ENCODE measurements around the gene PLCB3. TPM values are rescaled to one million over a fixed set of nuclear protein-coding genes. Genes with fewer than 3 reads are reported as not detected.
A peak's percentile ranks its signal among the peaks of the same experiment; 100 is the strongest.

PLCB3 gene
- total RNA-seq, 2 donors from 2014 or later = 10.4 to 13.7 TPM

DNA sequence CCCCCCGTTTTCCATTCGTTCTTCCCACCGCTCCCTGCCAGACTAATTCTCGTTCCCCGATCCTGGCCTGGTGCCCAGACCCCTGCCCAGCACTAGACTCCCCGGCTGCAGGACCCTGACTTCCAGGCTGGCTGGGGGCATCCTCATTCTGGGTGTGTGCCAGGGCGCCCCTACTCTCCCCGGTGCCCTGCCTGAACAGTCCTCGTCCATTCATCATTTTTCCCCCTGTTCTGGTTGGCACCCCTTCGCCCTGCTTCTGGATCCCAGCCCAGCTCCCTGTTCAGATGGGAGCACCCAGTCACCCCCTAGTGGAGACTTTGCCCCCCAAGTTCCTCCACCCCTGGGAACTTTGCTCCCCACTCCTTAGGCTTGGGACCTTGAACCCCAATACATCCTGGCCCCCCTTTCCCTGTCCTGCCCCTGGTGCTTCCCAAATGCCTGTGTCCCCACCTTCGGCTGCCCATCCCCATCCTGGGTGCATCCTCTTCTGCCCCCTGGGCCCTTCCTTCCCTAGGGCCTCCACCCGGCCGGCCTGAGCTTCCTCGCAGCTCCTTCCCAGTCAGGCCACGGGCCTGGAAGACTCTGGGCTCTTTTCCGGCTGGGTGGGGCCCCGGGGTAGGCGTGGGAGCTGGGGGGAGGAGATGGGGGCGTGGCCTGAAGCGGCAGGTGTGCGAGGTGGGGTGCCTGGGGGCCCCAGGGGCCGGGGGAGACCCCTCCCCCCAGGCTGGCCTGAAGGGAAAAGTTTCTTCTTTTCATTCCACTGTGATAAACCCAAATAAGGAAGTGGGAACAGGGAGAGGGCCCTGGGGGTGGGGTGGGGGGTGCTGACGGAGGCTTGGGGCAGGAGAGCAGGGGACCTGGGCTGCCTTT is 908 bp downstream of the PLCB3 start:
- DNase-seq (ENCODE audit: low spot score in 2 of 2) (no peak), ATAC-seq (peak in 1 of 2 donors; percentile 4)
- Mint-ChIP-seq H3K27ac (peak overlapping the region; percentile 55 to 57), H3K36me3 (no peaks in the 10 kb centered on the region), H3K9me3 (no peaks in the 10 kb centered on the region)

DNA sequence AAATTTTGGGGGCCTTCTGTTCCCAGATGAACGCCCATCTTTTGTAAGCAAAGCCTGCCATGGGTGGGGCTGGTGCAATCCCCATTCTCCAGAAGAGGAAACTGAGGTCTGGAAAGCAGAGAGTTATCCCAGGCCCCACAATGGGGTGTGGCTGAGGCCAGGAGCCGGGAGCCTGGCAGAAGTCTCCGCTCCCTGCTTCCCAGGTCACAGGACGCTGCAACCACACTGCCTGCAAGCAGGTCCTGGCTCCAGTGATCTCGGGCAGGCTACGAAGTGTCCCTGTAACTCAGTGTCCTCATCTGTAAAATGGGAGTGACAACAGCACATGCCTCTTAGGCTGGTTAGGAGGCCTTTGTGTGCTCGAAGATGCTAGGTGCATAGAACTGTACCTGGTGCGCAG is 1.7 kb downstream of the PLCB3 start:
- no peak for ATAC-seq
- Mint-ChIP-seq H3K27ac (no peak overlapping the region), H3K9me3 (no peaks in the 10 kb centered on the region), H3K36me3 (no peaks in the 10 kb centered on the region)
- DNase-seq (ENCODE audit: low spot score in 2 of 2) = no peak

DNA sequence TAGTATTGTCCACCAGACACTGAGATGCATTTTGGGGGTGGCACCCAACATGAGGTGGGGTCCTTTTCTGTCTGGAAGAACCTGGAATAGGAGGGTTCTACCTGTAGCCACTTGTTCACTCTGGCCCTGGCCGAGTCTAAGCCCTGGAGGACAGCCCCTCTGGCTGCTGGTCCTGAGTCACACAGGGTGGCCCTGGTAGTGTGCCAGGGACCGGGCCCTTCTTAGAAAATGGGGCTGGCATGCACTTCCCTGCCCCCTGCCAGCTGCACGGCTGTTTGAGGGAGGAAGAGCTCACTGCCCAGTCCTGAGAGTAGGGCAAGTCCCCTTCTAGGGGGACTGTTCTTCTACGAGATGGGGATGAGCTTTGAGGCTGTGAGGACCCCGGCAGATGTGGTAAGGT is 2.2 kb downstream of the PLCB3 start:
- peak overlapping the region in 1 of 2 donors; percentile 46 for H3K27ac Mint-ChIP-seq
- ATAC-seq (no peak), DNase-seq (ENCODE audit: low spot score in 2 of 2) (no peak)
- no peaks in the 10 kb centered on the region for H3K9me3 Mint-ChIP-seq
- no peaks in the 10 kb centered on the region for H3K36me3 Mint-ChIP-seq

DNA sequence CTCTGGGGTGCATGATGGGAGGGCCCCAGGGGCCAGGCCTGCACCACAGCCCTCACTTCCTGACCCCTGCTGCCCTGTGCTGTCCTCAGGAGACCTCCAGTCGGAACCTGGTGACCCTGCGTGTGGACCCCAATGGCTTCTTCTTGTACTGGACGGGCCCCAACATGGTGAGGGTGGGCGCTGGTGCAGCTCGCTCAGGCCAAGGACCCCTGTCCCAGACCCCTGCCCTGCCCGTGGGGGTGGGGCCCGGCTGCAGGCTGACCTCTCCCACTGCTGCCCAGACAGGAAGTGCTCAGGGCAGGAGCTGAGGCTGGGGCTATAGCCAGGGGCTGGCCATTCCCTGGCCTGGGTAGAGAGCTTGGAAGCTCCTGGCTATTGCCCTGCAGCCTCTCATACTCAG is 3.0 kb downstream of the PLCB3 start:
- DNase-seq (ENCODE audit: low spot score in 2 of 2) = no peak
- H3K9me3 Mint-ChIP-seq = no peaks in the 10 kb centered on the region

DNA sequence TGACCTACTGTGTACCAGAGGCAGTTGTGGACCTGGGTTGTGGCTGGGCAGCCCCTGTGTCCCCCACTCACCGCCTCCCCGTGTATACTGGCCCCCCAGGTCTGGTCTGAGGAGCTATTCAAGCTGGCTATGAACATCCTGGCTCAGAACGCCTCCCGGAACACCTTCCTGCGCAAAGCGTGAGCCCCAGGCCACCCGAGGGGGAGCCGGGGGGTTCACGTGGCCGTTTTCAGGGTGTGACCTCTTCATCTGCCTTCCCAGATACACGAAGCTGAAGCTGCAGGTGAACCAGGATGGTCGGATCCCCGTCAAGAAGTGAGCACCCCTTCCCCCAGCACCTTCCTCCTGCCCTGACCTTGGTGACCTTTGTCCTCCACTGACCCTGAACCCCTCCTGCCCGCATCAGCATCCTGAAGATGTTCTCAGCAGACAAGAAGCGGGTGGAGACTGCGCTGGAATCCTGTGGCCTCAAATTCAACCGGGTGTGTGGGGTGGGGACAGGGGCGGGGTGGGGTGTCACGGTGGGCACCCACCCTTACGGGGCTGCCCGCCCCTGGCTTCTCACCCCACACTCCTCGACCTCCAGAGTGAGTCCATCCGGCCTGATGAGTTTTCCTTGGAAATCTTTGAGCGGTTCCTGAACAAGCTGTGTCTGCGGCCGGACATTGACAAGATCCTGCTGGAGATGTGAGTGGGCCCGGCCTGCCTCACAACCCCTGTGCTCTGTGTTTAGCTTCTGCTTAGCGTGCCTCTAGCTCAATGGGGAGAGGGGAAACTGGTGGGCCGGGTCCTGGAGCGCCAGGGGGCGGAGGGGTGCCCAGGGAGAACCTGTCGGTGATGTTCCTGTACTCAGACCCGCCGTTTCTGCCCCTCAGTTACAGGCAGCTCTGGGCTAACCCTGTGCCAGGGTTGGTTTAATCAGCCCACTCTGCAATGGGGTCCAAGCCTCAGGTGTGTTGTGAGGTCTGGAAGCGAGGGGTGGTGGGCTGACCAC is 4.1 kb downstream of the PLCB3 start:
- ATAC-seq = no peak
- no peaks in the 10 kb centered on the region for H3K36me3 Mint-ChIP-seq
- DNase-seq (ENCODE audit: low spot score in 2 of 2) = no peak

More for the DNA sequence above, 3.0 kb downstream of the PLCB3 start:
- no peak for ATAC-seq
- H3K36me3 Mint-ChIP-seq = no peaks in the 10 kb centered on the region
- no peak overlapping the region for H3K27ac Mint-ChIP-seq

DNA sequence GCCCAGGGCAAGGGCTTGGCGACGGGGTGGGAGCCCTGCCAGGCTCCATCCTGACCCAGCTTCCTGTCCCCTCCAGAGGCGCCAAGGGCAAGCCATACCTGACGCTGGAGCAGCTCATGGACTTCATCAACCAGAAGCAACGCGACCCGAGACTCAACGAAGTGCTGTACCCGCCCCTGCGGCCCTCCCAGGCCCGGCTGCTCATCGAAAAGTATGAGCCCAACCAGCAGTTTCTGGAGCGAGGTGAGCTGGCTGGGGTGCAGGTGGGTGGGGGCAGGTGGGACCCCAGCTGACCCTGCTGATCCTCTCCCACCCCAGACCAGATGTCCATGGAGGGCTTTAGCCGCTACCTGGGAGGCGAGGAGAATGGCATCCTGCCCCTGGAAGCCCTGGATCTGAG is 5.0 kb downstream of the PLCB3 start:
- no peak for ATAC-seq
- DNase-seq (ENCODE audit: low spot score in 2 of 2) = no peak
- no peaks in the 10 kb centered on the region for H3K9me3 Mint-ChIP-seq

More for the DNA sequence above, 4.1 kb downstream of the PLCB3 start:
- Mint-ChIP-seq H3K9me3 (no peaks in the 10 kb centered on the region), H3K27ac (no peak overlapping the region)

DNA sequence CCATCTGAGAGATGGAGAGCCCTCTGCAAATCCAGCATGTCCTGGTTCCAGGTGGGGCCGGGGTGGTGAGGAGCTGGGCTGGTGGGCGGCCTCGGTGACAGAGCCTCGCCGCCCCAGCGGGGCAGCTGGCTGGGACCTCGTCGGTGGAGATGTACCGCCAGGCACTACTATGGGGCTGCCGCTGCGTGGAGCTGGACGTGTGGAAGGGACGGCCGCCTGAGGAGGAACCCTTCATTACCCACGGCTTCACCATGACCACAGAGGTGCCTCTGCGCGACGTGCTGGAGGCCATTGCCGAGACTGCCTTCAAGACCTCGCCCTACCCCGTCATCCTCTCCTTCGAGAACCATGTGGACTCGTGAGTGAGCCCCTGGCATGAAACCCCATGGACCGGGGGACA is 7.0 kb downstream of the PLCB3 start:
- Mint-ChIP-seq H3K9me3 (no peaks in the 10 kb centered on the region), H3K36me3 (no peaks in the 10 kb centered on the region), H3K27ac (no peak overlapping the region)
- DNase-seq (ENCODE audit: low spot score in 2 of 2) (no peak), ATAC-seq (no peak)

More for the DNA sequence above, 5.0 kb downstream of the PLCB3 start:
- Mint-ChIP-seq H3K27ac (no peak overlapping the region), H3K36me3 (no peaks in the 10 kb centered on the region)

DNA sequence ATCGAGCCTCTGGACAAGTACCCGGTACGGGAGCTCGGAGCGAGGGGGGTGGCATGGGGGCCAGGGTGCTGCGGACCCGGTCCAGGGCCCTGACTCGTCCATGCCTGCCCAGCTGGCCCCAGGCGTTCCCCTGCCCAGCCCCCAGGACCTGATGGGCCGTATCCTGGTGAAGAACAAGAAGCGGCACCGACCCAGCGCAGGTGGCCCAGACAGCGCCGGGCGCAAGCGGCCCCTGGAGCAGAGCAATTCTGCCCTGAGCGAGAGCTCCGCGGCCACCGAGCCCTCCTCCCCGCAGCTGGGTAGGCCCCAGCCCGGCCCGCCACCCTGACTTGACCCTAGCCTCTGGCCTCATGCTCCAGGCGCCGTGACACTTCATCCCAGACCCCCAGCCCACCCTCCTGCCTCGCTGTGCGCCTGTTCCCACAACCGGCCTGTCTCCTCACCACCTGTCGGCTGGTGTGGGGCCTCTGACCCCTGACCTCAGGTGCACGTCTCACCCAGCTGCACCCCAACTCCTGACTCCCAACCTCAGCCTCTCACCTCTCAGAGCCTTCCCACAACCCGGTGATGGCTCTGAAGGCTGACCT is 7.7 kb downstream of the PLCB3 start:
- ATAC-seq (no peak), DNase-seq (ENCODE audit: low spot score in 2 of 2) (no peak)
- H3K36me3 Mint-ChIP-seq = no peaks in the 10 kb centered on the region
- peak overlapping the region; percentile 14 to 47 for H3K27ac Mint-ChIP-seq
- H3K9me3 Mint-ChIP-seq = no peaks in the 10 kb centered on the region

DNA sequence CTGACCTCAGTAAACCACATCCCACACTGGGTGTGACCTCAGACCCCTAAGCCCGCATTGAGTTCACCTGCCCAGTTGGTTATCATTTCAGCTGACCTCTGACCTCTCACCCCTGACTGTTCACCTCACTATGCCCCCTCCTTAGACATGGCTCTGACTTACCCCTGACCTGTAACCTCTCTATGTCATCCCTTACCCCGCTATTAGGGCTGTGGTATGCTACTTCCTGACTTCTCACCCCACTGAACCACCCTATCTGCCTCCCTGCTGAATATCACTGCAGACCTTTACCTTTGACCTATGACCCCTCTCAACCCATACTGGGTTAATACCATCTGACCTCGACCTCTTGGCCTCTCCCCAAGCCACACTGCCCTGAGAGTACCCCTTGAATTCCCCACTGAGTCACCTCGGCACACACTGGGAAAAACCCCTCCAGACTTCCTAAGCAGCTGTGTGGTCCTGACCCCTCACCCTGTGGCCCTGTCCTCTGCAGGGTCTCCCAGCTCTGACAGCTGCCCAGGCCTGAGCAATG is 8.3 kb downstream of the PLCB3 start:
- Mint-ChIP-seq H3K9me3 (no peaks in the 10 kb centered on the region), H3K36me3 (no peaks in the 10 kb centered on the region), H3K27ac (peak overlapping the region; percentile 14 to 47)
- ATAC-seq (peak in 1 of 2 donors; percentile 69), DNase-seq (ENCODE audit: low spot score in 2 of 2) (no peak)

DNA sequence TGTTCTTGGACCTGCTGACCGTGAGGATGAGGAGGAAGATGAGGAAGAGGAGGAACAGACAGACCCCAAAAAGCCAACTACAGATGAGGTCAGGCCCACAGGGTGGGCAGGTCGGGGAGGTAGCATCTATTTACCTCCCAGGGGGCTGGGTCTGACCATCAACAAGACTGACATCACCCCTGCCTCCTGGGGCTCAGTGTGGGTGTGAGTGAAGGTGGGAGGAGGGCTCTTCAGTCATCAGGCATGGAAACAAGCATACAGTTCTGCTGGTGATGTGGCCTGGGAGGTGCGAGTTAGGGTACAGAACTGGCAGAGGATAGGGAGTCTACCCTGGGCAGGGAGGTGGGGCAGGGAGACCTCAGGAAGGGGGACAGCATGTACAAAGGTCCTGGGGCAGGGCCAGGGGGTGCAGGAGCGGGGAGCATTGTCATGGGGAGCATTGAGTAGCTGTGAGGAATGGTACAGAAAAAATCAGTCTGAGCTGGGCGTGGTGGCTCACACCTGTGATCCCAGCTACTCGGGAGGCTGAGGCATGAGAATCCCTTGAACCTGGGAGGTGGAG is 8.9 kb downstream of the PLCB3 start:
- H3K36me3 Mint-ChIP-seq = no peaks in the 10 kb centered on the region
- peak overlapping the region in 1 of 2 donors; percentile 14 for H3K27ac Mint-ChIP-seq
- ATAC-seq = peak in 1 of 2 donors; percentile 52
- DNase-seq (ENCODE audit: low spot score in 2 of 2) = no peak
- no peaks in the 10 kb centered on the region for H3K9me3 Mint-ChIP-seq

DNA sequence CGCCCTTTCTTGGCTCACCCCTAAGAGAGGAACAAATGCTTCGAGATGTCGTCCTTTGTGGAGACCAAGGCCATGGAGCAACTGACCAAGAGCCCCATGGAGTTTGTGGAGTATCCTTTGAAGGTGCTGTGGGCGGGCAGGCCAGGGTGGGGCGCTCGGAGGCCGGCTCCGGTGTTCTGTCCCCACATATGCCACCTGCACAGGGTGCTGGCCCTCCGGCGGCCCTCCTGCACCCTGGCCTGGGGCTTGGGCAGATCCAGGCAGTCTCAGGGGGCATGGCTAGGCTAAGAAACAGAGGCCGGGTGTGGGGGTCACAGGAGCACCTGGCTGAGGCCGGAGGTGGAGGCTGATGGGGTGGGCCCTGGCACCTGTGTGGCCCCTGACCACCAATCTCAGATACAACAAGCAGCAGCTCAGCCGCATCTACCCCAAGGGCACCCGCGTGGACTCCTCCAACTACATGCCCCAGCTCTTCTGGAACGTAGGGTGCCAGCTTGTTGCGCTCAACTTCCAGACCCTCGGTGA is 10.3 kb downstream of the PLCB3 start:
- Mint-ChIP-seq H3K36me3 (no peaks in the 10 kb centered on the region), H3K27ac (no peak overlapping the region), H3K9me3 (no peaks in the 10 kb centered on the region)
- DNase-seq (ENCODE audit: low spot score in 2 of 2) = no peak
- no peak for ATAC-seq

DNA sequence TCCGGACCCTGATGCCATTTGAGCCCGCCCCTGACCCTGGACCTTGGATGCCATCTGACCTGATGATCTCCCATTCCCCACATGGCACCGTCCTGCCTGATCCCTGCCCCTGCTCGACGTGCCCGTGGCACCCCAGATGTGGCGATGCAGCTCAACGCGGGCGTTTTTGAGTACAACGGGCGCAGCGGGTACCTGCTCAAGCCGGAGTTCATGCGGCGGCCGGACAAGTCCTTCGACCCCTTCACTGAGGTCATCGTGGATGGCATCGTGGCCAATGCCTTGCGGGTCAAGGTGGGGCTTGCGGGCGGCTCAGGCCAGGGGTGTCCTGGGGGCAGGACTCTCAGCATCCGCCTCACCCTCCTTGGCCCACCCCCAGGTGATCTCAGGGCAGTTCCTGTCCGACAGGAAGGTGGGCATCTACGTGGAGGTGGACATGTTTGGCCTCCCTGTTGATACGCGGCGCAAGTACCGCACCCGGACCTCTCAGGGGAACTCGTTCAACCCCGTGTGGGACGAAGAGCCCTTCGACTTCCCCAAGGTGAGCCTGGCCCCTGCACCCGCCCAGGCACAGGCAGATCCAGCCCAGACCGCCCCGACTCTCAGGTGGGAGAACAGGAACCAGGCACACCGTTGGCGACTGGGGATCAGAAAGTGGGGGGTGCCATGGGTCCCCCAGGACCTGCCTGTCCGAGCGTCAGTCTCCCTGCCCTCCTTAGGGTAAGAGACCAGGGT is 11.1 kb downstream of the PLCB3 start:
- ATAC-seq = no peak
- no peak for DNase-seq (ENCODE audit: low spot score in 2 of 2)
- Mint-ChIP-seq H3K36me3 (no peaks in the 10 kb centered on the region), H3K27ac (no peak overlapping the region), H3K9me3 (no peaks in the 10 kb centered on the region)

DNA sequence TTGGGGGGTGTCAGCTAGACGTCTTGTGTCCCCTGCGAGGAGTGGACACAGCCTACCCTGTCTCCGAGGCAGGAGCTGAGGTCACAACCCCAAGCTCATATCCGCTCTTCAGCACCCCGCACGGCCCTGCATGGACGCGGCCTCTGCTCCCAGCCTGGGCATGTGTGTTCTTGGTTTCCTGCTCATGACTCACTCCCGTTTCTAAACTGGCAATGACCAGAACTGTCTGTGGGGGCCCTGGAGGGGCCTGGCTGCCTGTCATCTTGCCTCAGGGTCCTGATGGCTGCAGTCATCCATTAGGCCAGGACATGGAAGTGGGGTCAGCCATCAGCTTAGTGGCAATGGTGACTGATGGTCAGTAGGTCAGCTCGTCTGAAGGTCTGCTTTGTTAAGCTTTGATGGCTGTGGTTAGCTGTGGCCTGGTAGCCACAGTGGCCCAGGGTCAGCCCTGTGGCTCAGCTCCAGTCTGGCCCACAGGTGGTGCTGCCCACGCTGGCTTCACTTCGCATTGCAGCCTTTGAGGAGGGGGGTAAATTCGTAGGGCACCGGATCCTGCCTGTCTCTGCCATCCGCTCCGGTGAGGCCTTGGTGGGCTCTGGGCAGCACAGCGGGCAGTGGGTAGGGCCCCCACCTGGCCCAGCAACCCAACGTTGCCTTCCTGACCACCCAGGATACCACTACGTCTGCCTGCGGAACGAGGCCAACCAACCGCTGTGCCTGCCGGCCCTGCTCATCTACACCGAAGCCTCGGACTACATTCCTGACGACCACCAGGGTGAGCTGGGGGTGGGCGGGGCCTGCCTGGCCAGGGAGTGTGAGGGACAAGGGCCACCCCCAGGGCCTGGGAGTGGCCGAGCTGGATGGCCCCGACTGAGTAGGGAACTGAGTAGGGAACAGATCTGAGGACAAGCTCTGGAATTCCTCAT is 12.0 kb downstream of the PLCB3 start:
- no peak for ATAC-seq
- Mint-ChIP-seq H3K36me3 (no peaks in the 10 kb centered on the region), H3K9me3 (no peaks in the 10 kb centered on the region), H3K27ac (no peak overlapping the region)
- DNase-seq (ENCODE audit: low spot score in 2 of 2) = no peak

DNA sequence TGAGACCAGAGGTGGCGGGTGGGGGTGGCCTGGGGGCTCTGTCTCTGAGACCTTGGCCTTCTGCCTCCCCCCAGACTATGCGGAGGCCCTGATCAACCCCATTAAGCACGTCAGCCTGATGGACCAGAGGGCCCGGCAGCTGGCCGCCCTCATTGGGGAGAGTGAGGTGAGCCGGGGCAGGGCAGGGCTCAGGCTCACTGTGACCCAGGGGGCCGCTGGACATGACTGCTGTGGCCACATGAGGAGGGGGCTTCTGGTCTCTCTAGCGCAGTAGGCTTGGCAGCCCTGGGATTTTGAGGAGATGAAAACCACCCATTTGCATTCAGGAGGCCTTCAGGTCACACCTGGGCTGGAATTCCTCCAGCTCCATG is 12.6 kb downstream of the PLCB3 start:
- peaks cover 0 to 4% of the 10 kb centered on the region in 2 donors for H3K36me3 Mint-ChIP-seq
- DNase-seq (ENCODE audit: low spot score in 2 of 2) (no peak), ATAC-seq (no peak)
- no peaks in the 10 kb centered on the region for H3K9me3 Mint-ChIP-seq
- no peak overlapping the region for H3K27ac Mint-ChIP-seq

DNA sequence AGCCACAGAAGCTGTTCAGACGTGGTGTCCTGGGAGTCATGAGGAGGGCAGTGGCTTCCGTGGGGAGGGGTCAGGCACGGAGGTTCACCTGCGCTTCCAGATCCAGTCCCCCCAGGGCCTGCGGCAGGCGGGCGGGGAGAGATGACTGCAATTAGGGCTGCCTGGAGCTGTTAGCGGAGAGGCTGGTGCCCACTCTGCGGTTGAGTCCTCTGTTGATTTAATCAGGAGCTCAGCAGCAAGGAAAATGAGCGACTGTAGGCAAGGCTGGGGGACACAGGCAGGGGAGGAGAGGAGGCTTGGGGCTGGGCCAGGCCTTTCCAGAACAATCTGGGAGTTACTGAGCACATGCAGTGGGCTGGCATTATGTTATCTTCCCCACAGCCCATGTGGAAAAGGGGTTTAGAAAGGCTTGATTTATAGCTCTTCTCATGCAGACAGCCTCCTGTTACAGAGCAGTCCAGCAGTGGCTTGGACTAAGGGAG is 13.1 kb downstream of the PLCB3 start:
- no peaks in the 10 kb centered on the region for H3K9me3 Mint-ChIP-seq
- ATAC-seq = no peak
- peaks cover 0 to 8% of the 10 kb centered on the region in 2 donors for H3K36me3 Mint-ChIP-seq
- H3K27ac Mint-ChIP-seq = no peak overlapping the region
- DNase-seq (ENCODE audit: low spot score in 2 of 2) = no peak
